HepG2 (cell line): Measurements from ENCODE around the gene DDX28. TPM values are rescaled to one million over a fixed set of nuclear protein-coding genes. Genes with fewer than 3 reads are reported as not detected.

Source experiments
- ATAC-seq: fragments of 200-7000 bp; cut with Tn5 transposase; 3 replicates; pipeline ENCODE4 v1.9.1; 2020; ENCODE audit warnings: mild to moderate bottlenecking, moderate library complexity
- BruUV-seq: library from RNA; stranded (reverse); fragments of 400-500 nt; replicated peaks from 2 replicates; lab custom pipeline; 2021; lab: Mats Ljungman, UMichigan
- CTCF ChIA-PET: fragments of 300-600 bp; formaldehyde crosslinking; extraction: SDS; loops from one replicate; lab custom pipeline; 2021; ENCODE audit warnings: low total read pairs, inconsistent platforms, low intra/inter-chr PET ratio; lab: Yijun Ruan, JAX
- POLR2A ChIA-PET: fragments of 350-600 bp; sonication (Branson Sonifier 250); formaldehyde crosslinking; loops from one replicate; lab custom pipeline; 2020; ENCODE audit warnings: antibody characterized with exemption, inconsistent platforms; lab: Yijun Ruan, JAX
- DNase-seq: peaks from one replicate; pipeline ENCODE4 v3.0.0-alpha.2; 2015; ENCODE audit warnings: low spot score
- FAIRE-seq: peaks from 3 replicates; lab custom pipeline; 2011; peaks lifted over from hg19 to GRCh38; lab: Jason Lieb, UNC
- H2AFZ ChIP-seq: one replicate; pipeline ENCODE4 v1.6.1; 2011; ENCODE audit warnings: low read length, inconsistent platforms
- H3K27ac ChIP-seq: fragments of 300-600 bp; 3 replicates; pipeline ENCODE4 v1.8.0; 2011; ENCODE audit warnings: mixed run types, mild to moderate bottlenecking, mixed read lengths, low read length, inconsistent platforms; ENCODE audit not compliant: insufficient read depth; ENCODE audit errors: extremely low read length
- H3K27me3 ChIP-seq, 2 experiments: fragments of 200-600 bp in 1 of 2; 2 replicates in 1 of 2; 3 replicates in 1 of 2; pipeline versions ENCODE4 v1.6.0 to v1.8.0; 2011; ENCODE audit warnings: low read length in 2 of 2, mild to moderate bottlenecking in 2 of 2, moderate library complexity in 2 of 2, inconsistent platforms in 1 of 2; ENCODE audit not compliant: insufficient read depth in 2 of 2, control insufficient read depth in 1 of 2
- H3K36me3 ChIP-seq, 2 experiments: fragments of 200-600 bp in 1 of 2; replicated peaks in 1 of 2; 2 replicates in 1 of 2; 3 replicates in 1 of 2; pipeline versions ENCODE4 v1.5.1 to v1.8.0; 2011; ENCODE audit warnings: low read length in 2 of 2, inconsistent platforms in 1 of 2; ENCODE audit not compliant: insufficient read depth in 2 of 2, control insufficient read depth in 1 of 2
- H3K4me1 ChIP-seq: 2 replicates; pipeline ENCODE4 v1.5.1; 2012; ENCODE audit warnings: low read length, inconsistent platforms; ENCODE audit not compliant: insufficient read depth
- H3K4me2 ChIP-seq: 2 replicates; pipeline ENCODE4 v1.6.0; 2011; ENCODE audit warnings: low read depth, low read length, inconsistent platforms
- H3K4me3 ChIP-seq, 3 experiments: fragments of 200-600 bp in 1 of 3; sonication (generic), shearing (Covaris generic) in 1 of 3; replicated peaks in 1 of 3; 2 replicates each; pipeline ENCODE4 v1.5.1; 2011 to 2016; ENCODE audit warnings: low read length in 3 of 3, inconsistent platforms in 2 of 3, low read depth in 2 of 3, mild to moderate bottlenecking in 2 of 3, control low read depth in 1 of 3, mixed read lengths in 1 of 3; ENCODE audit not compliant: insufficient read depth in 1 of 3
- H3K79me2 ChIP-seq: one replicate; pipeline ENCODE4 v1.6.1; 2011; ENCODE audit warnings: low read length, inconsistent platforms; ENCODE audit not compliant: insufficient read depth
- H3K9ac ChIP-seq: 2 replicates; pipeline ENCODE4 v1.6.0; 2011; ENCODE audit warnings: mild to moderate bottlenecking, low read depth, low read length, inconsistent platforms; ENCODE audit not compliant: insufficient read depth
- H3K9me3 ChIP-seq: 2 replicates; pipeline ENCODE4 v1.5.1; 2012; ENCODE audit warnings: mild to moderate bottlenecking, low read length
- H4K20me1 ChIP-seq: 2 replicates; pipeline ENCODE4 v1.6.0; 2011; ENCODE audit warnings: inconsistent platforms, mild to moderate bottlenecking, low read length, moderate library complexity; ENCODE audit not compliant: insufficient read depth
- CEBPZ ChIP-seq: IDR thresholded peaks from 2 replicates; pipeline ENCODE4 v1.6.1; 2012; ENCODE audit warnings: low read length, improper control_type of control experiment
- HDAC2 ChIP-seq: sonication (generic); formaldehyde crosslinking; IDR thresholded peaks from 2 replicates; pipeline ENCODE4 v1.4.0; 2020; ENCODE audit warnings: missing genetic modification reagents
- IRF2 ChIP-seq: IDR thresholded peaks from 2 replicates; pipeline ENCODE4 v1.6.1; 2018; ENCODE audit warnings: missing genetic modification reagents, missing compliant biosample characterization
- KLF13 ChIP-seq: sonication (generic); formaldehyde crosslinking; IDR thresholded peaks from 2 replicates; pipeline ENCODE4 v1.4.0; 2020; ENCODE audit warnings: mild to moderate bottlenecking, missing genetic modification reagents
- NFIB ChIP-seq: sonication (generic); formaldehyde crosslinking; IDR thresholded peaks from 2 replicates; pipeline ENCODE4 v1.9.0; 2021; ENCODE audit warnings: missing genetic modification reagents, mild to moderate bottlenecking, borderline replicate concordance
- SRF ChIP-seq: IDR thresholded peaks from 2 replicates; pipeline ENCODE4 v1.6.1; 2011; ENCODE audit warnings: mild to moderate bottlenecking, low read depth, low read length, moderate library complexity
- ZNF160 ChIP-seq: sonication (generic); formaldehyde crosslinking; IDR thresholded peaks from 2 replicates; pipeline ENCODE4 v1.8.0; 2022; ENCODE audit warnings: mild to moderate bottlenecking, inconsistent platforms, missing genetic modification reagents
- ZNF232 ChIP-seq: sonication (generic); formaldehyde crosslinking; IDR thresholded peaks from 2 replicates; pipeline ENCODE4 v1.4.0; 2020; ENCODE audit warnings: missing genetic modification reagents, borderline replicate concordance
- ZNF33A ChIP-seq: sonication (generic); formaldehyde crosslinking; IDR thresholded peaks from 2 replicates; pipeline ENCODE4 v1.5.1; 2020; ENCODE audit warnings: missing genetic modification reagents, mild to moderate bottlenecking, moderate library complexity, borderline replicate concordance
- ZNF574 ChIP-seq: sonication (generic); formaldehyde crosslinking; IDR thresholded peaks from 2 replicates; pipeline ENCODE4 v1.4.0; 2020; ENCODE audit warnings: missing genetic modification reagents
- whole genome bisulfite sequencing: methylation state at CpG from one replicate; pipeline ENCODE4 v1.1.6; 2017; ENCODE audit warnings: low lambda C conversion rate; 5-methylcytosine and 5-hydroxymethylcytosine counted together
- in situ Hi-C: cut with HindIII; loops from 2 replicates; pipeline ENCODE4 v1.10.0; 2017; ENCODE audit warnings: low pct_unique_long_range_greater_than_20kb; ENCODE audit not compliant: extremely low pct_ligation_motif_present
- intact Hi-C: fragments of 100-400 bp; cut with micrococcal nuclease; formaldehyde crosslinking; loops from one replicate; pipeline ENCODE4 v1.10.0; 2022; ENCODE audit not compliant: unreplicated experiment
- polyA plus RNA-seq, 8 experiments: library from polyadenylated mRNA; depleted of rRNA in 3 of 8; stranded (reverse) in 7 of 8; unstranded in 1 of 8; fragments of >200 nt; fragmentation: Illumina TruSeq in 4 of 8; extraction: Trizol in 4 of 8; gene quantifications; 2 replicates each; pipeline versions ENCODE4 v1.2.1 to v1.2.3, GENCODE V29; 2011 to 2016; ENCODE audit warnings: low read depth in 4 of 8, missing spikeins in 1 of 8, mixed read lengths in 1 of 8; ENCODE audit not compliant: insufficient read depth in 1 of 8
- total RNA-seq, 5 experiments: library from RNA; depleted of rRNA; stranded (reverse); fragments of >200 nt; fragmentation: Illumina TruSeq; extraction: Trizol; gene quantifications; 2 replicates each; pipeline ENCODE4 v1.2.3, GENCODE V29; 2016; ENCODE audit warnings: low read depth in 1 of 5

The DDX28 gene
- total and polyA plus RNA-seq, 2 of the 13 experiments (the other 11 are each of a cell fraction or from before 2014, with no cell fraction given), result 14.1 to 16.4 TPM

- H3K4me1 ChIP-seq, result peaks cover 5% of the 10 kb centered on the region; the same call in 1 of the 2 replicates
- ChIA-PET CTCF (interaction anchor here (1.4 kb wide), 1 partner anchor 45 kb away, joined by 3 read pairs; no protein-coding TSS in a partner anchor), POLR2A (no interaction called here)
- no peak overlapping the region for H3K27ac ChIP-seq
- no peaks in the 10 kb centered on the region for H4K20me1 ChIP-seq
- H2AFZ ChIP-seq, result no peak overlapping the region
- no peaks in the 10 kb centered on the region for H3K79me2 ChIP-seq
- TF ChIP-seq IRF2 (CRISPR knock-in tag) (no peak), HDAC2 (no peak), ZNF160 (no peak), CEBPZ (no peak), ZNF232 (CRISPR knock-in tag) (no peak), ZNF574 (no peak), KLF13 (no peak), ZNF33A (CRISPR knock-in tag) (no peak), NFIB (CRISPR knock-in tag) (no peak), SRF (no peak)
- BruUV-seq, result no TSS peak
- intact Hi-C loops (no loop called here), in situ Hi-C loops (no loop called here)
- FAIRE-seq (no peak), DNase-seq (no peak), ATAC-seq (no peak)
- no peak overlapping the region for H3K9ac ChIP-seq
- H3K4me3 ChIP-seq, result no peak overlapping the region
- H3K9me3 ChIP-seq, result no peaks in the 10 kb centered on the region
- peaks cover 1 to 22% of the 10 kb centered on the region in 2 experiments; a peak in 2 of 5 replicates for H3K36me3 ChIP-seq
- no peak overlapping the region for H3K4me2 ChIP-seq
- 98% methylated on average over 9 of the region's 9 CpGs for WGBS
- no peaks in the 10 kb centered on the region for H3K27me3 ChIP-seq
Observed at GRCh38 chr16:68037841-68038597, 15.0 kb upstream of the DDX28 start.
